H1 (cell line): ENCODE data around the gene OR10G7. TPM values are rescaled to one million over a fixed set of nuclear protein-coding genes. Genes with fewer than 3 reads are reported as not detected.

ENCODE experiments used
- CTCF ChIA-PET: fragments of 300-600 bp; sonication (Branson Sonifier 250); formaldehyde crosslinking; loops from one replicate; lab custom pipeline; 2021; ENCODE audit not compliant: partially characterized antibody; lab: Charles Lee
- POLR2A ChIA-PET: fragments of 300-600 bp; sonication (Branson Sonifier 250); formaldehyde crosslinking; loops from one replicate; lab custom pipeline; 2021; ENCODE audit warnings: inconsistent platforms; ENCODE audit not compliant: partially characterized antibody; lab: Charles Lee
- DNase-seq, 2 experiments: peaks; one replicate each; pipeline versions ENCODE4 v3.0.0 to v3.0.0-alpha.2; 2010 to 2022; ENCODE audit warnings: low spot score in 2 of 2, low read depth in 1 of 2, mixed read lengths in 1 of 2
- FAIRE-seq: peaks from 2 replicates; lab custom pipeline; 2011; peaks lifted over from hg19 to GRCh38; lab: Jason Lieb, UNC
- H2AFZ ChIP-seq: 2 replicates; pipeline ENCODE4 v1.8.1; 2012; ENCODE audit warnings: low read length, inconsistent platforms
- H2AK5ac ChIP-seq: 2 replicates; pipeline ENCODE4 v1.6.1; 2013; ENCODE audit warnings: low read depth, low read length
- H2BK120ac ChIP-seq: replicated peaks from 2 replicates; pipeline ENCODE3; 2013; ENCODE audit warnings: low read depth, low read length, inconsistent platforms
- H2BK12ac ChIP-seq: 2 replicates; pipeline ENCODE4 v1.6.1; 2013; ENCODE audit warnings: low read depth, low read length
- H2BK15ac ChIP-seq: 2 replicates; pipeline ENCODE4 v1.6.1; 2013; ENCODE audit warnings: low read length
- H2BK20ac ChIP-seq: 2 replicates; pipeline ENCODE4 v1.6.1; 2013; ENCODE audit warnings: low read length
- H2BK5ac ChIP-seq: 2 replicates; pipeline ENCODE4 v1.6.1; 2013; ENCODE audit warnings: low read depth, low read length
- H3K14ac ChIP-seq: 2 replicates; pipeline ENCODE4 v1.6.1; 2013; ENCODE audit warnings: inconsistent platforms; ENCODE audit not compliant: insufficient read length
- H3K18ac ChIP-seq: 2 replicates; pipeline ENCODE4 v1.6.1; 2013; ENCODE audit warnings: low read length; ENCODE audit errors: extremely low read depth
- H3K23ac ChIP-seq: 2 replicates; pipeline ENCODE4 v1.6.1; 2013; ENCODE audit warnings: inconsistent platforms; ENCODE audit not compliant: insufficient read length
- H3K23me2 ChIP-seq: 2 replicates; pipeline ENCODE4 v1.6.1; 2013; ENCODE audit warnings: low read depth, low read length
- H3K27ac ChIP-seq: 2 replicates; pipeline ENCODE4 v1.6.1; 2011; ENCODE audit warnings: low read depth, low read length, inconsistent platforms
- H3K27me3 ChIP-seq, 4 experiments: replicated peaks in 1 of 4; 1 replicate in 1 of 4; 2 replicates in 3 of 4; pipeline versions ENCODE4 v1.6.1 to v1.8.1; 2011 to 2013; ENCODE audit warnings: low read length in 3 of 4, mild to moderate bottlenecking in 3 of 4, inconsistent platforms in 2 of 4, mixed read lengths in 2 of 4, moderate library complexity in 1 of 4; ENCODE audit not compliant: control insufficient read depth in 3 of 4, insufficient read depth in 3 of 4; ENCODE audit errors: extremely low read depth in 1 of 4
- H3K36me3 ChIP-seq, 4 experiments: 2 replicates each; pipeline versions ENCODE4 v1.6.1 to v1.8.1; 2011 to 2013; ENCODE audit warnings: mild to moderate bottlenecking in 4 of 4, low read length in 3 of 4, moderate library complexity in 2 of 4, control low read depth in 1 of 4, inconsistent platforms in 1 of 4; ENCODE audit not compliant: insufficient read depth in 4 of 4, control insufficient read depth in 2 of 4
- H3K4ac ChIP-seq: replicated peaks from 2 replicates; pipeline ENCODE3; 2013; ENCODE audit warnings: low read length, low read depth, mixed read lengths, inconsistent platforms; ENCODE audit not compliant: insufficient read length
- H3K4me1 ChIP-seq, 4 experiments: replicated peaks in 1 of 4; 1 replicate in 1 of 4; 2 replicates in 3 of 4; pipeline versions ENCODE4 v1.6.1 to v1.8.1; 2011 to 2013; ENCODE audit warnings: low read length in 3 of 4, inconsistent platforms in 2 of 4, mixed read lengths in 1 of 4; ENCODE audit not compliant: insufficient read depth in 4 of 4, control insufficient read depth in 3 of 4
- H3K4me2 ChIP-seq, 2 experiments: 2 replicates each; pipeline versions ENCODE4 v1.6.1 to v1.8.1; 2011 to 2013; ENCODE audit warnings: low read depth in 2 of 2, low read length in 2 of 2, control low read depth in 1 of 2, inconsistent platforms in 1 of 2, mild to moderate bottlenecking in 1 of 2; ENCODE audit not compliant: insufficient read depth in 1 of 2
- H3K4me3 ChIP-seq, 4 experiments: fragments of 200-600, 300-600 bp in 1 of 4; sonication (generic), shearing (Covaris generic), sonication (Bioruptor Twin) in 1 of 4; 2 replicates each; pipeline versions ENCODE4 v1.5.1 to v1.8.1; 2011 to 2016; ENCODE audit warnings: low read length in 4 of 4, low read depth in 3 of 4, control low read depth in 2 of 4, inconsistent platforms in 2 of 4, mild to moderate bottlenecking in 2 of 4, mixed read lengths in 1 of 4, moderate library complexity in 1 of 4; ENCODE audit not compliant: insufficient read depth in 2 of 4; ENCODE audit errors: extremely low read depth in 1 of 4
- H3K56ac ChIP-seq: replicated peaks from 2 replicates; pipeline ENCODE3; 2013; ENCODE audit warnings: low read depth, mild to moderate bottlenecking, mixed read lengths, low read length, inconsistent platforms; ENCODE audit not compliant: insufficient read length
- H3K79me1 ChIP-seq: 2 replicates; pipeline ENCODE4 v1.6.1; 2013; ENCODE audit warnings: low read depth, low read length, control low read depth
- H3K79me2 ChIP-seq, 2 experiments: 2 replicates each; pipeline versions ENCODE4 v1.6.1 to v1.8.1; 2012 to 2013; ENCODE audit warnings: low read length in 2 of 2, mild to moderate bottlenecking in 2 of 2, inconsistent platforms in 1 of 2; ENCODE audit not compliant: insufficient read depth in 2 of 2, control insufficient read depth in 1 of 2
- H3K9ac ChIP-seq, 4 experiments: replicated peaks in 1 of 4; 1 replicate in 1 of 4; 2 replicates in 3 of 4; pipeline versions ENCODE4 v1.6.1 to v1.8.1; 2011 to 2013; ENCODE audit warnings: low read depth in 3 of 4, low read length in 3 of 4, control low read depth in 2 of 4, mild to moderate bottlenecking in 2 of 4, moderate library complexity in 2 of 4, inconsistent platforms in 1 of 4; ENCODE audit errors: extremely low read depth in 1 of 4
- H3K9me3 ChIP-seq, 2 experiments: 2 replicates each; pipeline versions ENCODE4 v1.6.1 to v1.8.1; 2012 to 2013; ENCODE audit warnings: mild to moderate bottlenecking in 2 of 2, moderate library complexity in 2 of 2, control low read depth in 1 of 2, inconsistent platforms in 1 of 2, low read depth in 1 of 2, low read length in 1 of 2, mixed read lengths in 1 of 2; ENCODE audit not compliant: insufficient read depth in 2 of 2
- H4K20me1 ChIP-seq, 2 experiments: replicated peaks in 1 of 2; 2 replicates each; pipeline versions ENCODE3 to v1.8.1; 2011 to 2013; ENCODE audit warnings: inconsistent platforms in 2 of 2, low read length in 2 of 2, mild to moderate bottlenecking in 1 of 2; ENCODE audit not compliant: insufficient read depth in 2 of 2, control insufficient read depth in 1 of 2
- H4K5ac ChIP-seq: 2 replicates; pipeline ENCODE4 v1.6.1; 2013; ENCODE audit warnings: low read length, low read depth, mixed read lengths, inconsistent platforms; ENCODE audit not compliant: insufficient read length
- H4K8ac ChIP-seq: 2 replicates; pipeline ENCODE4 v1.8.0; 2013; ENCODE audit warnings: mild to moderate bottlenecking, moderate library complexity, low read length, inconsistent platforms; ENCODE audit not compliant: insufficient read depth; ENCODE audit errors: extremely low read depth
- H4K91ac ChIP-seq: replicated peaks from 2 replicates; pipeline ENCODE3; 2013; ENCODE audit warnings: low read length, mixed read lengths, inconsistent platforms; ENCODE audit not compliant: insufficient read length
- JUN ChIP-seq: IDR thresholded peaks from 2 replicates; pipeline ENCODE4 v1.6.1; 2011; ENCODE audit warnings: low read depth, mild to moderate bottlenecking, improper control_type of control experiment, low read length
- WGBS, 2 experiments: shearing (Covaris generic) in 1 of 2; methylation state at CpG; one replicate each; pipeline versions ENCODE4 v1.1.6 to v1.1.7; 2013 to 2015; ENCODE audit warnings: low lambda C conversion rate in 2 of 2, mixed read lengths in 2 of 2, inconsistent platforms in 1 of 2, low coverage in 1 of 2, missing lambda C conversion rate in 1 of 2; ENCODE audit not compliant: insufficient replicate concordance in 2 of 2, insufficient coverage in 1 of 2, insufficient read length in 1 of 2; ENCODE audit errors: extremely low coverage in 1 of 2, missing lambda C conversion rate in 1 of 2; 5-methylcytosine and 5-hydroxymethylcytosine counted together
- polyA plus RNA-seq, 7 experiments: library from polyadenylated mRNA; depleted of rRNA in 3 of 7; stranded (reverse) in 5 of 7; unstranded in 2 of 7; fragments of >200 nt in 5 of 7; fragments of 200-250 nt in 2 of 7; gene quantifications; 1 replicate in 5 of 7; 2 replicates in 1 of 7; 4 replicates in 1 of 7; pipeline versions ENCODE4 v1.2.1 to v1.2.3, GENCODE V29; 2011 to 2013; ENCODE audit warnings: missing spikeins in 2 of 7, mixed read lengths in 2 of 7
- total RNA-seq: library from RNA; stranded (reverse); fragmentation: NEBNext Ultra II Directional; extraction: Animal tissue kit (Norgen Biotek cat#: 25700); gene quantifications from 2 replicates; pipeline ENCODE4 v1.2.1, GENCODE V29; 2021

The OR10G7 gene
- total and polyA plus RNA-seq, 2 of the 8 experiments (the other 6 are each of a cell fraction or from before 2014, with no cell fraction given), result not detected

- H3K56ac ChIP-seq, result no peak within 1 kb of the TSS
- no peak within 1 kb of the TSS for H4K91ac ChIP-seq
- H2BK12ac ChIP-seq, result no peak within 1 kb of the TSS
- H3K79me2 ChIP-seq, result no peaks in the 10 kb centered on the region
- no peaks in the 10 kb centered on the region for H3K79me1 ChIP-seq
- H2BK15ac ChIP-seq, result no peak within 1 kb of the TSS
- no peaks in the 10 kb centered on the region for H3K36me3 ChIP-seq
- H3K18ac ChIP-seq, result no peak within 1 kb of the TSS
- no peak within 1 kb of the TSS for H3K4me3 ChIP-seq
- no peaks in the 10 kb centered on the region for H4K20me1 ChIP-seq
- no peak within 1 kb of the TSS for H3K9ac ChIP-seq
- H3K23ac ChIP-seq, result no peak within 1 kb of the TSS
- no peak within 1 kb of the TSS for H2AK5ac ChIP-seq
- no peak within 1 kb of the TSS for H2BK20ac ChIP-seq
- H3K27ac ChIP-seq, result no peak within 1 kb of the TSS
- ChIA-PET POLR2A (no interaction called here), CTCF (no interaction called here)
- no peak within 1 kb of the TSS for H4K8ac ChIP-seq
- no peak for TF ChIP-seq JUN
- no peaks in the 10 kb centered on the region for H3K27me3 ChIP-seq
- no peak within 1 kb of the TSS for H3K4me2 ChIP-seq
- H3K9me3 ChIP-seq, result no peaks in the 10 kb centered on the region
- FAIRE-seq (no peak), DNase-seq (no peak)
- WGBS, 2 experiments, result 90% methylated on average over 2 of the region's 2 CpGs; no CpG with 5 or more reads in 1 of the 2 experiments
- H2BK5ac ChIP-seq, result no peak within 1 kb of the TSS
- H3K4me1 ChIP-seq, result no peaks in the 10 kb centered on the region
- no peak within 1 kb of the TSS for H2BK120ac ChIP-seq
- H2AFZ ChIP-seq, result peak within 1 kb of the TSS; percentile 61; the same call in 1 of the 2 replicates
- H4K5ac ChIP-seq, result no peak within 1 kb of the TSS
- no peaks in the 10 kb centered on the region for H3K23me2 ChIP-seq
- no peak within 1 kb of the TSS for H3K14ac ChIP-seq
- H3K4ac ChIP-seq, result no peak within 1 kb of the TSS
Observed at GRCh38 chr11:124012697-124013096, 28.4 kb downstream of the OR10G7 start, which contains the start of gene OR10G4. Gene OR10G4, plus strand, starts transcription at chr11:124012997. Its CDS starts 2,578 bp downstream, at chr11:124015575.
